Activated naive CD8-positive, alpha-beta T cell treated with anti-CD3 and anti-CD28 coated beads, Interleukin-2, amount 50 U/mL, for 24 hours (primary cell): ENCODE data around the gene CACNA1S.

Experiments
- ATAC-seq: fragments of 150-1000 bp; cut with Tn5 transposase; one replicate; pipeline ENCODE4 v1.10.0; 2021
- DNase-seq: peaks from one replicate; pipeline ENCODE4 v3.0.0; 2021
- H3K27ac Mint-ChIP-seq: one replicate; pipeline ENCODE4 v1.8.0; 2021; ENCODE audit warnings: mild to moderate bottlenecking, mixed read lengths
- H3K27me3 Mint-ChIP-seq: one replicate; pipeline ENCODE4 v1.8.0; 2021; ENCODE audit warnings: mixed read lengths
- H3K36me3 Mint-ChIP-seq: one replicate; pipeline ENCODE4 v1.8.0; 2021; ENCODE audit warnings: low read depth, mixed read lengths
- H3K4me1 Mint-ChIP-seq: one replicate; pipeline ENCODE4 v1.8.0; 2021; ENCODE audit warnings: mixed read lengths
- H3K4me3 Mint-ChIP-seq: one replicate; pipeline ENCODE4 v1.8.0; 2021; ENCODE audit warnings: mild to moderate bottlenecking, moderate library complexity, mixed read lengths
- H3K9me3 Mint-ChIP-seq: one replicate; pipeline ENCODE4 v1.8.0; 2021; ENCODE audit warnings: mixed read lengths

CACNA1S gene

DNA sequence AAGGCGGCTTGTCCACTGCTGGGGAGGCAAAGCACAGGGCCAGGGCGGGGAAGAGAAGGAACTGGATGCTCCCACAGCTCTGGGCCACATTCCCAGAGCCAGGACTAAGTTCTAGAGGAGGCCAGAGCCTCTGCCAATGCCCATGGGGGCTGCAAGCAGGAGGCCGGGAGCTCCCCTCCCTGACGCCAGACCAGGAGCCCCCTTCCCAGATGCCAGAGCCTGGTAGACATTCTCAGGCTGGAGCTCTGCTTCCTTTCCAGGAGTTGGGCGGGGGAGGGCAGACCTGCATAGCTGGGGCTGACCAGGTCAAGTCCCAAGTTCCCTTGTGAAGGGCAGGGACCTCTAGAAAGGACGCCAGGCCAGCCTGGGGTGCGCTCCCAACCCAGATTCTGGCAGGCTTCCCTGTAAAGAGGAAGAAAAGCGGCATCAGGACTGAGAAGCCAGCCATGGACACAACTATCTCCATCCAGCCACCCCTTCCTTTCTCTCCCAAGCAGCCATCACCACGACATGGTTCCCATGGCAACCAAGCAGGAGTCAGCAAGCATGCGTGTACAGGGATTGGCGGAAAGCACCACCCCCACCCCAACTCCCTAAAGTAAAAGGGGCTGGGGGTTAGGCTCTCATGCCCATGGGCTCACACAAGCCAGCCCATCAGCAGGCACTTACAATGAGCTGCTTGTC, 102.1 kb downstream of the CACNA1S start:
- Mint-ChIP-seq H3K9me3 (no peaks in the 10 kb centered on the region), H3K4me3 (no peak overlapping the region), H3K27me3 (no peaks in the 10 kb centered on the region), H3K36me3 (peaks cover 12% of the 10 kb centered on the region), H3K4me1 (peaks cover 52% of the 10 kb centered on the region), H3K27ac (peak overlapping the region; percentile 12)
- DNase-seq (no peak), ATAC-seq (no peak)

DNA sequence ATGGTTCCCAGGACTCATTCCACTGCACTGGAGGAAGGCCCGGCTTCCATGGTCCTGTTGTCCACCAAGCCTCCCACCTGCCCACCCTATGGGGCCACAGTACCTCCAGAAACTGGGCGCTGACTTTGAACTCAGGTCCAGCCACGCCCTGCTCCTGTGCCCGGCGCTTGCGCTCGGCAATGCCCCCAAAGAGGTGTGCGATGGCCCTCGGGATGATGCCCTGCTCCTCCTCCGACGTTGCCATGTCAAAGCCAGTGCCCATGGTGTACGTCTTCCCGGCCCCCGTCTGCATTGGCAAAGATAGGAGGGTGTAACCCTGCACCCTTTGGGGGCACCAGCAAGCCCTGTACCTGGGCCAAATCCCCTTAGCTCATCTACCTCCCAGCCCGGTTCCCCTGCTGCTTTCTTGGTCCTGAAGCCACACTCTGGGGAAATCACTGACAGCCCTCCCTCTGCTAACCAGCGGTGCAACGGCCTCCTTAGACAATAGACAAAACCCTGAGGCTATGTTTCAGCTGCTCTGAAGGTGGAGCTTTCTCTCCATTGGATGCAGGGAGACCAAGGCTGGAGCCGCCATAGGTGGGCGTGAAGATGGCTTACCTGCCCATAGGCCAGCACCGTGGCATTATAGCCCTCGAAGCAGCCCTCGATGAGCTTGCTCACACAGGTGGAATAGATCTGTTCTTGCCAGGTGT, 103.4 kb downstream of the CACNA1S start:
- Mint-ChIP-seq H3K4me1 (peaks cover 42% of the 10 kb centered on the region), H3K27me3 (no peaks in the 10 kb centered on the region), H3K9me3 (no peaks in the 10 kb centered on the region), H3K27ac (no peak overlapping the region), H3K4me3 (no peak overlapping the region), H3K36me3 (peaks cover 12% of the 10 kb centered on the region)
- DNase-seq = no peak
- ATAC-seq = no peak

DNA sequence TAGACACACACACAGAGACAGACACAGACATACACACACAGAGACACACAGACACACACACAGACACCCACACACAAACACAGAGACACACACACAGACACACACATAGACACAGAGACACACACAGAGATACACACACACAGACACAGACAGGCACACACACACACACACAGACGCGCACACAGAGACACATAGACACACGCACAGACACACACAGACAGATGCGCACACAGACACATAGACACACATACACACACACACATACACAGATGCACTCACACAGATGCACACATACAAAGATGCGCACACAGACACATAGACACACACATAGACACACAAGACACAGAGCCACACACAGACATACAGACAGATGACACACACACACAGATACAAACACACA, 104.7 kb downstream of the CACNA1S start:
- no peak for DNase-seq
- H3K27me3 Mint-ChIP-seq = no peaks in the 10 kb centered on the region
- ATAC-seq = no peak
- peaks cover 36% of the 10 kb centered on the region for H3K4me1 Mint-ChIP-seq
- H3K9me3 Mint-ChIP-seq = no peaks in the 10 kb centered on the region
- H3K27ac Mint-ChIP-seq = no peak overlapping the region
- peaks cover 18% of the 10 kb centered on the region for H3K36me3 Mint-ChIP-seq
- H3K4me3 Mint-ChIP-seq = no peak overlapping the region

DNA sequence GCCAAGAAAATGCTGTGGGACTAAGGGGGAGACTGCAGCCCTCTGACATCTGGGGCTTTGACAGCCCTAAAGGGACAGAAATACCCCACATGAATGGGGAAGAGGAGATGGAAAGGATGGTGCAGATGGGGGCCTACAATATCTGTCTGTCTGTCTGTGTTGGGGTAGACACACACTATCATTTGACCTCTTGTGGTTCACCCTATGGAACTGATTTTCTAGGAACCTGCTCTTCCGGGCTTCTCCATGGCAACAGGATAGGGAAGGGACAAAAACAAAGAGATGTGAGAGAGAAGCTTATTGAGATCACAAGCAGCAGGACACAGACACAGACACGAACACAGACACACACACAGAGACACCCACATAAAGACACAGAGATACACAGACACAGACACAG, 105.8 kb downstream of the CACNA1S start:
- H3K9me3 Mint-ChIP-seq = no peaks in the 10 kb centered on the region

DNA sequence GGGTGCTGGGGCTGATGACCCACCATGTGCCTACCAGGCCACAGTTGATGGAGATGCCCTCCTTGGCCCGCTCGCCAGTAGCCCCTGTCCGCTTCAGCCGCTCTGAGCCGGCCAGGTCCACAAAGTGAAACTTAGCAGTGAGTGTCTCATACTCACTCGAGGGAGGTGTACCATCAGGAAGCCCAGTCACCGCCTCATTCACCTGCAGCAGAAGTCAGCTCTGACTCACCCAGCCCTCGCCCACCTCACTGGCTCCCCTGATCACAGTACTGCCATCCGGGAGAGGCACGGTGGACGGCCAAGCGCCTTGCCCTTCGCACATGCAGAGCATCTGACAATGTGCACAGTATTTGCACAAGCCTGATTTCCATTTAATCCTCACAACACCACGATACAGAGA, 107.5 kb downstream of the CACNA1S start:
- H3K4me1 Mint-ChIP-seq = peaks cover 27% of the 10 kb centered on the region

More for the DNA sequence above, 105.8 kb downstream of the CACNA1S start:
- peaks cover 28% of the 10 kb centered on the region for H3K36me3 Mint-ChIP-seq
- no peaks in the 10 kb centered on the region for H3K27me3 Mint-ChIP-seq
- H3K4me3 Mint-ChIP-seq = no peak overlapping the region
- H3K27ac Mint-ChIP-seq = no peak overlapping the region
- peaks cover 33% of the 10 kb centered on the region for H3K4me1 Mint-ChIP-seq
- no peak for DNase-seq
- ATAC-seq = no peak

DNA sequence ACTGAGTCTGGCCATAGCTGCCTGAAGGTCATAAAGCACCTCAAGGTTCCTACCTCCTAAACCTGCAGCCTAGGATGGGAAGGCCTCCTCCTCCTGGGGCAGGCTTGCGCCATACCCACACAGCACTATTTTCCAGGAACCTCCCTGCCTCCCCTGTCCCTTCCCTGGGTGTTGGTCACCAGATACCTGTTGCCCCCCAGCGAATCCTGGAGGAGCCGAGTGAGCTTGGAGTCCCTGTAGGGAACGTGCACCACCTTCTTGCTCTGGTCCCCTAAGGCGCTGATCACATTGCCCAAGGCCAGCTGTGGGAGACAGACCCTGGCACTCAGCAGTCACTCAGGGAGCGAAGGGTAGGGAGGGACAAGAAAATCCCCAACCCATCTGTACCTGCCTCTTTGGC, 108.1 kb downstream of the CACNA1S start:
- H3K9me3 Mint-ChIP-seq = no peaks in the 10 kb centered on the region
- ATAC-seq = no peak
- no peak for DNase-seq
- no peak overlapping the region for H3K4me3 Mint-ChIP-seq
- no peak overlapping the region for H3K27ac Mint-ChIP-seq
- peaks cover 33% of the 10 kb centered on the region for H3K36me3 Mint-ChIP-seq
- H3K27me3 Mint-ChIP-seq = no peaks in the 10 kb centered on the region
- H3K4me1 Mint-ChIP-seq = peaks cover 21% of the 10 kb centered on the region

More for the DNA sequence above, 107.5 kb downstream of the CACNA1S start:
- H3K27ac Mint-ChIP-seq = no peak overlapping the region
- no peaks in the 10 kb centered on the region for H3K9me3 Mint-ChIP-seq
- H3K27me3 Mint-ChIP-seq = no peaks in the 10 kb centered on the region
- H3K4me3 Mint-ChIP-seq = no peak overlapping the region
- no peak for ATAC-seq
- H3K36me3 Mint-ChIP-seq = peaks cover 31% of the 10 kb centered on the region
- no peak for DNase-seq

DNA sequence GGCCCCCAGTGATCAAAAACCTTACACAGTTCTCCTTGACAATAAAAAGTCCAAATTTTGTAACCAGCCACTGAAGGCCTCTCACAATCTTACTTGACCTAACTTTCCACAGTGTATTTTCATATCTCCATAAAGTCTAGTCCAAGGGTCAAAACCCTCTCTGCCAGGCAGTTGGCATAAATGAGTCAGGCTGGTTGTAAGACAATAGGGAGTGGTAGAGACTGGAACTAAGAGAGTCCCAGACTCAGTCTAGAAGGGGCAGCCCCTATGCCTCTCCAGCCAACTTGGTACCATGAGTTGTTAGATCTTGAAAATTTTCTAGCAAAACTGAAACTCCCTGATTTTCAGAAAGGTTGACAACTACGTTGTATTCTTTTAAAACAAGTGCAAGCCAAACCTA, 109.7 kb downstream of the CACNA1S start:
- Mint-ChIP-seq H3K36me3 (peaks cover 36% of the 10 kb centered on the region), H3K27me3 (no peaks in the 10 kb centered on the region), H3K4me3 (no peak overlapping the region), H3K27ac (peak overlapping the region; percentile 53), H3K9me3 (no peaks in the 10 kb centered on the region), H3K4me1 (peaks cover 15% of the 10 kb centered on the region)
- DNase-seq (no peak), ATAC-seq (peak; percentile 90)

DNA sequence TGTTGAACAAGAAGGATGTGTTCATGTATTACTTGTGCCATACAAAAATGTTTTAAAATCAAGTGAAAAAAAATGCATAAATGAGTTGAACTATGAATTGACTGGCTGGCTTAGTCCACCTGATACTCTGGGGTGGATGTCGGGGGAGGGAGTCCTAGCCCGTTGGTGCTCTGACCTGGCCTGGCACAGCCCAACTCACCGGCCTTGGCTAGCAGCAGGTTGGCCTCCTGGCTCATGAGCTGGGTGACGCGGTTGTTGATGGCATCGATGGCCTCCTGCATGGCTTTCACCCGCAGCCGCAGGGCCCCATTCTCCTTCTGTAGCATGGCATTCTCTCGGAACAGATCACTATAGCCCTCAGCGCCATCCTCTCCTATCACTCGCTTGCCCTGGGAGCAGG, 110.3 kb downstream of the CACNA1S start:
- H3K27me3 Mint-ChIP-seq = no peaks in the 10 kb centered on the region
- H3K4me3 Mint-ChIP-seq = no peak overlapping the region
- peaks cover 15% of the 10 kb centered on the region for H3K4me1 Mint-ChIP-seq
- DNase-seq (no peak), ATAC-seq (no peak)
- peak overlapping the region; percentile 53 for H3K27ac Mint-ChIP-seq
- no peaks in the 10 kb centered on the region for H3K9me3 Mint-ChIP-seq
- H3K36me3 Mint-ChIP-seq = peaks cover 39% of the 10 kb centered on the region

DNA sequence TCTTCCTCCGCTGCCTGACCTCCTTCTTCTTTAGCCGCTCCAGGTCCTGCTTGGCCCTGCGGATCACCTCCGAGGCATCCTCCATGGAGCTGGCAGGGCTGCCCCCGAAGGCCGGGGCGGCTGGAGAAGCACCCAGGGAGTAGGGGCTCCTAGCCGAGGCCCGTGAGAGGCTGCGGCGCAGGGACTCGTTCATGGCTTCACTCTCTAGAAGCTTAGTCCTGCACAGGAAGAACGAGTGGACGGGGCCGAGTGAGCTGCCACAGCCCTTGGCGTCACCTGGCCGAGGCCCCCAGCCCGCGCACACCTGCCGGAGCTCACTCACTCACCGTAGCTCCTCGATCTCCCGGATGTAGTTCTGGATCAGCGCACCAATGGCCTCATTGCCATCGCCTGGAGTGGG, 111.8 kb downstream of the CACNA1S start:
- Mint-ChIP-seq H3K27me3 (no peaks in the 10 kb centered on the region), H3K27ac (no peak overlapping the region), H3K4me1 (peaks cover 15% of the 10 kb centered on the region), H3K9me3 (no peaks in the 10 kb centered on the region), H3K4me3 (no peak overlapping the region), H3K36me3 (peaks cover 48% of the 10 kb centered on the region)
- no peak for ATAC-seq
- DNase-seq = no peak

DNA sequence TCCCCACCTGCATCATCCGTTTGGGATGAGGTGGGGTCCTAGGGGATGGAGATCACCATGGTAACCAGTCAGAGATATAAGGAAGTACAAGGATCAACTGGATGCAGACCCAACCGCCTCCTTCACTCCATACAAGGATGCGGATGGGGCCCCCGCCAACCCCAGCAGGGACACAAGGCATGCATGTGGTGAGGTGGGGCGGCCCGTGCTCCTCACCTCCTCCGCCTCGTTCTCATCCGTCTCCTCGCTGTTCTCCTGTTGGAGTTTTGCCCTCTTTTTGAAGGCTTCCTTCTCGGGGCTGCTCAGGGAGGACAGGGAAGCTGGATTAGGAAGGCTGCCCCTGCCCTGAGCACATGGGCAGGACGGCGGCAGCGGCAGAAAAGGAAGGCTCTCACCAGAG, 112.6 kb downstream of the CACNA1S start:
- ATAC-seq (no peak), DNase-seq (no peak)
- Mint-ChIP-seq H3K9me3 (no peaks in the 10 kb centered on the region), H3K27ac (no peak overlapping the region), H3K4me3 (no peak overlapping the region), H3K4me1 (peaks cover 15% of the 10 kb centered on the region), H3K36me3 (peaks cover 48% of the 10 kb centered on the region), H3K27me3 (no peaks in the 10 kb centered on the region)

DNA sequence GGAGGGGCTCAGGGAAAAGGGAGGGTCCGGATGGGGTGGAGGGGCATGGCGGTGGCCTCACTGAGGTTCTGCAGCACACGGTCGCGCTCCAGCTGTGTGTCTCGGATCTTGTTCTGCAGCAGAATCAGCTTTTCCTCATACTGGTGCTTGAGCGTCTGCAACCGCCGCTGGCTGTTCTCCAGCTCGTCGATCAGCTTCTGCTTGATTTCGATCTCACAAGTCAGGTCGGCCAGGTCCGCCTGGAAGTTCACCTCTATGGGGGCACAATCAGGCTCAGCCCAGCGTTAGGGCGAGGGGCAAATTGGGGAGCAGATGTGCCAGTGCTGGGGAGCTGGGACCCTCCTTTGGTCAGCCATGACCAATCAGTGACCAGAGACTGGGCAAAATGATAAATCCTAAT, 113.9 kb downstream of the CACNA1S start:
- Mint-ChIP-seq H3K4me1 (peaks cover 15% of the 10 kb centered on the region), H3K27ac (no peak overlapping the region), H3K9me3 (no peaks in the 10 kb centered on the region), H3K4me3 (no peak overlapping the region), H3K27me3 (no peaks in the 10 kb centered on the region), H3K36me3 (peaks cover 51% of the 10 kb centered on the region)
- ATAC-seq (no peak), DNase-seq (no peak)

DNA sequence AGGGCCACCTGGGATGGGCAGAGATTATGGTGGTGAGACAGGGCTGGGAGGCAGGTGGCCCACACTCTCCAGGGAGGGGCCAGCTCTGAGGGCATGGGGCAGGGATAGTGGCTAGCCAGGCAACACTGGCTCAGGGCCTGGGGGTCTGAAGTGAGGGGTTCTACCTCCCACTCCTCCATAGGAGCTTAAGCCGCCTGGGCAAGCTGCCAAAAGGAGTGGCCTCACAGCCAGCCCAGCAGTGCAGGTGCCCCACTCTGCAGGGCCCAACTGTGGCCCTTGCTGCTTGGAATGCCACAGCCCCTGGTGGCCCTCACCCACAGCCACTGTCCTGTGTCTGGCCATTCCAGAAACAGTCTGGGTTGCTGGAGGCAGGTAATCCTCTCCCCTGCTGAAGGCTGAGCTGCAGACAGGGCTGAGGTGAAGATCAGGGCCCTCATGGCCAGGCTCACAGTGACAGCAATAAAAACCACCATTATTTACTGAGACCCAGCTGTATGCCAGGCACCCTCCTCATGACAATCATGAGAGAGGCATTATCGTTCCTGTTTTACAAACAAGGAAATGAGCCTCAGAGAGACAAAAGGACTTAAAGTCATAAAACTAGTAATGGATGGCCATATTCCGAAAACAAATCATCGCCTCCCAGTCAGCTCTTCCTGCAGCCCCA, 119.7 kb downstream of the CACNA1S start:
- no peaks in the 10 kb centered on the region for H3K4me1 Mint-ChIP-seq
- ATAC-seq (no peak), DNase-seq (no peak)
- no peaks in the 10 kb centered on the region for H3K9me3 Mint-ChIP-seq
- H3K36me3 Mint-ChIP-seq = peaks cover 47% of the 10 kb centered on the region
- H3K27me3 Mint-ChIP-seq = no peaks in the 10 kb centered on the region
- no peak overlapping the region for H3K4me3 Mint-ChIP-seq
- no peak overlapping the region for H3K27ac Mint-ChIP-seq

DNA sequence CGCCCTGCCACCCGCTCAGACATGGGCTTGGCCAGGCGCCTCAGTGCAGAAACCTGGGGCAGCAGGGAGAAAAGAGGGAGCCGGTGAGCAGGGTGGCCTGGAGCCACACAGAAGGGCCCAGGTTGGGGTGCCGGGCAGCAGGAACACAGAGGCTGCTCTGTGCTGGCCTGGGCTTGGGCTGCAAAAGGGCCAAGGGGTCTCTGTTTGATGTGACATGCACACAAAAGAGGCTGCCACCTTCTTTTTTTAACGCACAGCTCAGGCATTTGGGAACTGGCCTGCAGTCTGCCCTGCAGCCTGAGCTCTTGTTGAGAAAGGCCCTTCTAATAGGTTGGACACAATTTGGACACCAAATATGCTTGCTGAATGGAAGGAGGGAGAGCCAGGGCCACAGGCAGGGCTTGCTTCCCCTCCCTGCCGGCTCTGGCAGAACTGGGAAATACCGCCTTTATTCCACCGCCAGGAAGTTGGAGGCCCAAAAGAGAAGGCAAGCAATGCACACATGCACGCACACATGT, 121.1 kb downstream of the CACNA1S start:
- H3K4me3 Mint-ChIP-seq = no peak overlapping the region
- no peaks in the 10 kb centered on the region for H3K4me1 Mint-ChIP-seq
- DNase-seq (no peak), ATAC-seq (no peak)
- no peaks in the 10 kb centered on the region for H3K9me3 Mint-ChIP-seq
- H3K36me3 Mint-ChIP-seq = peaks cover 46% of the 10 kb centered on the region
- H3K27me3 Mint-ChIP-seq = no peaks in the 10 kb centered on the region
- no peak overlapping the region for H3K27ac Mint-ChIP-seq

DNA sequence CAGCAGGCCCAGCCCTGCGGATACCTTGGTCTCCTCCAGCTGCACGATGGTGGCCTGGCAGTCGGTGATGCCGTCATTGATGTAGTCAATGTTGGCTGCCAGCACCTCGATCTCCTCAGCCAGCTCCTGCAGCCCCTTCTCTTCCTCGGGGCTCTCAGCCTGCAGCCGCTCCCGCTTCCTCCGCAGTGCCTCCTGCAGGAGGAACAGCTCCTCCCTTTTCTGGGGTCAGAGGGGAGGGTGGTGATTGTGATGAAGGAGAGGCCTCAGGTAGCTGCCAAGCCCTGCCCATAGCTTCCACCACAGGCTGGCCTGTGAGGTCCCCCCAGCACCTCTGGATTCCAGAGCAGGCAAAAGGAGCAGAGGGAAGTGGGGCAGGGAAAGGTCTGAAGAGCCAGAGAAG, 122.1 kb downstream of the CACNA1S start:
- Mint-ChIP-seq H3K4me3 (no peak overlapping the region), H3K4me1 (no peaks in the 10 kb centered on the region), H3K36me3 (peaks cover 44% of the 10 kb centered on the region), H3K27ac (no peak overlapping the region), H3K9me3 (no peaks in the 10 kb centered on the region), H3K27me3 (no peaks in the 10 kb centered on the region)
- ATAC-seq (no peak), DNase-seq (no peak)
